ENCODE results near the gene C4B. TPM values are rescaled to one million over a fixed set of nuclear protein-coding genes. Genes with fewer than 3 reads are reported as not detected.

Gene C4B
- total RNA-seq, 1 donor from 2014 or later, result 72.9 TPM

GRCh38 chr6:31968791-31969711, 45.5 kb upstream of the C4B start:
- Histone ChIP-seq H3K27ac (replicated peaks) (no peak overlapping the region), H3K27me3 (ENCODE audit: low read depth) (no peaks in the 10 kb centered on the region), H3K4me1 (peaks cover 38% of the 10 kb centered on the region), H3K4me3 (no peak overlapping the region), H3K9me3 (replicated peaks) (no peaks in the 10 kb centered on the region), H3K36me3 (peaks cover 64% of the 10 kb centered on the region)
- intact Hi-C loops (cut with micrococcal nuclease), result no loop called here
- DNase-seq, result no peak
- TF ChIP-seq, protein P1, sequence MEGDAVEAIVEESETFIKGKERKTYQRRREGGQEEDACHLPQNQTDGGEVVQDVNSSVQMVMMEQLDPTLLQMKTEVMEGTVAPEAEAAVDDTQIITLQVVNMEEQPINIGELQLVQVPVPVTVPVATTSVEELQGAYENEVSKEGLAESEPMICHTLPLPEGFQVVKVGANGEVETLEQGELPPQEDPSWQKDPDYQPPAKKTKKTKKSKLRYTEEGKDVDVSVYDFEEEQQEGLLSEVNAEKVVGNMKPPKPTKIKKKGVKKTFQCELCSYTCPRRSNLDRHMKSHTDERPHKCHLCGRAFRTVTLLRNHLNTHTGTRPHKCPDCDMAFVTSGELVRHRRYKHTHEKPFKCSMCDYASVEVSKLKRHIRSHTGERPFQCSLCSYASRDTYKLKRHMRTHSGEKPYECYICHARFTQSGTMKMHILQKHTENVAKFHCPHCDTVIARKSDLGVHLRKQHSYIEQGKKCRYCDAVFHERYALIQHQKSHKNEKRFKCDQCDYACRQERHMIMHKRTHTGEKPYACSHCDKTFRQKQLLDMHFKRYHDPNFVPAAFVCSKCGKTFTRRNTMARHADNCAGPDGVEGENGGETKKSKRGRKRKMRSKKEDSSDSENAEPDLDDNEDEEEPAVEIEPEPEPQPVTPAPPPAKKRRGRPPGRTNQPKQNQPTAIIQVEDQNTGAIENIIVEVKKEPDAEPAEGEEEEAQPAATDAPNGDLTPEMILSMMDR (IDR thresholded peaks at IDR 0.05; ENCODE audit: borderline replicate concordance), result no peak

- Histone ChIP-seq H3K4me3 (no peak overlapping the region), H3K9me3 (replicated peaks) (no peaks in the 10 kb centered on the region), H3K27ac (replicated peaks) (no peak overlapping the region), H3K27me3 (ENCODE audit: low read depth) (no peaks in the 10 kb centered on the region), H3K36me3 (peaks cover 55% of the 10 kb centered on the region), H3K4me1 (peaks cover 38% of the 10 kb centered on the region)
- no peak for DNase-seq
- TF ChIP-seq, protein P1 (IDR thresholded peaks at IDR 0.05; ENCODE audit: borderline replicate concordance), result no peak
- intact Hi-C loops (cut with micrococcal nuclease), result no loop called here
These were observed 44.6 kb upstream of the C4B start for GRCh38 chr6:31969712-31970603.

DNA sequence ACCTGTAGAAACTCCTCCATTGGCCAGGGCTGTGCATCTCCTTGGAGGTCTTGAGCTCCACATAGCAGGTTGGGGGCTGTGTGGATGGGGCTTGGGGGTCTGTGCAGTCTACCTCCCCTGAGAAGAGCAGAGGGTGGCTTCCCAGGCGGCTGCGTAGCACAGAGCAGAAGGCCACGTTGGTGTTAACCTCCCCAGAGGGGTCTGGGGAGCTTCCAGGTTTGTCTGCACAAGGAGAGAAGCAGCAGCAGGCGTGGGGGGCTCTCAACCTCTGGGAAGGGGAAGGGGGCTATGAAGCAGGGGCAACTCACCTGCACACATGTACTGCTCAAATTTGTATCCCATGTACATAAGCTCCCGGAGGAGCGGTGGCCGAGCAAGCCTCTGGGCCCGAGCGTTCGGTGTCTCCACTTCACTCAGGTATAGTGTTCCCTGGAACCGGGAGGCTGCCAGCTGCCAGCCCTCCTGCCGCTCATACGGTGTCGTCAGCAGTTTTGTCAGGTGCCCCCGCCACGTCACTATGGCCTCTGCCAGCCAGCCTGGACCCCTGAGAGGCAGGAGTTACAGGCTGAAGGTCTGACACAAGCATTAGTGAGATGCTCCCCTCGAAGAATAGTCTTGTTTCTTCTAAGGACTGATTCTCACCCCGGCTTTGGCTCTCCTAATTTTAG, 43.9 kb upstream of the C4B start:
- H3K4me1 ChIP-seq, result peaks cover 38% of the 10 kb centered on the region
- TF ChIP-seq, protein P1 (IDR thresholded peaks at IDR 0.05; ENCODE audit: borderline replicate concordance), result no peak
- DNase-seq, result no peak
- no peaks in the 10 kb centered on the region for H3K9me3 ChIP-seq (replicated peaks)
- peak overlapping the region; percentile 98 for H3K4me3 ChIP-seq
- H3K27me3 ChIP-seq (ENCODE audit: low read depth), result no peaks in the 10 kb centered on the region
- H3K27ac ChIP-seq (replicated peaks), result peak overlapping the region; percentile 98
- intact Hi-C loops (cut with micrococcal nuclease), result no loop called here
- H3K36me3 ChIP-seq, result peaks cover 47% of the 10 kb centered on the region

DNA sequence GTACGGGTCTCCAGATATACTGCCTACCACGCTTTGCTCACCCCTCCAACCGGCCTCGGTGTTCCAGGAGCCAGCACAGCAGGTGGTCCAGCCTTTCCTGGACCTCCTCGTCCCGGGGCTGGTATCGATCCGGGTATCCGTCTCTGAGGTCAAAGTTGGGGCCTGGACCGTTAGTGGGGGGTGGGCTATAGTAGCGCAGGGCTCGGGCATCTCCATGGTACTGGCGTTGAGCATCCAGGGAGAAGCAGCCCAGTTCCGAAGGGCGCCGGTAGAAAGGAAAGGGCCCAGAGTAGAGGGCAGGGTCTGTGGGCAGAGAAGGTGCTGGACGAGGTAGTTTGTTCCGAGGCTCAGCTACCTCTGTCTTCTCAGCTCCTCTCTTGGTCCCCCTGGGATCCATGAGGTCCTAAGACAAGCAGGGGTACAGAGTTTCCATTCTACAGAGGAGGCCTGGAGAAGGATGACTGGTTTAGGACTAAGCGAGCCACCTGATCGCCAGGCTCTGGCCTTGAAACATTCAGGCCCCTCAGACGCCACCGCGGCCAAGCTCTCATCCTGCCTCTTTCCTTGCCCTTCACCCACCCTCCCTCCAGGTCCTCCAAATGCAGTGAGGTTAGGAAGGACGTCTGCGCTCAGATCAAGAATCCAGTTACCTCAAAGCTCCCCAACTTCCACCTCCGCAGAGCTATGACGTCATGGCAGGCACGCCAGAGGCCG, 43.2 kb upstream of the C4B start:
- H3K27ac ChIP-seq (replicated peaks), result peak overlapping the region; percentile 98
- intact Hi-C loops (cut with micrococcal nuclease), result no loop called here
- DNase-seq, result no peak

More for the DNA sequence above, 43.2 kb upstream of the C4B start:
- peak overlapping the region; percentile 98 for H3K4me3 ChIP-seq
- TF ChIP-seq, protein P1 (IDR thresholded peaks at IDR 0.05; ENCODE audit: borderline replicate concordance), result no peak
- no peaks in the 10 kb centered on the region for H3K27me3 ChIP-seq (ENCODE audit: low read depth)
- no peaks in the 10 kb centered on the region for H3K9me3 ChIP-seq (replicated peaks)
- H3K4me1 ChIP-seq, result peaks cover 38% of the 10 kb centered on the region
- peaks cover 40% of the 10 kb centered on the region for H3K36me3 ChIP-seq

Measured in left ventricle myocardium inferior (tissue), 1 donor.